GM12892 (cell line): ENCODE data around the gene TEKTIP1.

Experiments used
- POLR2A ChIP-seq: IDR thresholded peaks from 2 replicates; pipeline ENCODE4 v1.6.1; 2011; ENCODE audit warnings: low read depth, low read length, control low read depth
- POLR2AphosphoS5 ChIP-seq: IDR thresholded peaks from 2 replicates; pipeline ENCODE4 v1.6.1; 2011; ENCODE audit warnings: low read depth, low read length, control low read depth
- TAF1 ChIP-seq: IDR thresholded peaks from 2 replicates; pipeline ENCODE4 v1.6.1; 2011; ENCODE audit warnings: low read depth, mild to moderate bottlenecking, control low read depth, low read length, borderline replicate concordance

DNA sequence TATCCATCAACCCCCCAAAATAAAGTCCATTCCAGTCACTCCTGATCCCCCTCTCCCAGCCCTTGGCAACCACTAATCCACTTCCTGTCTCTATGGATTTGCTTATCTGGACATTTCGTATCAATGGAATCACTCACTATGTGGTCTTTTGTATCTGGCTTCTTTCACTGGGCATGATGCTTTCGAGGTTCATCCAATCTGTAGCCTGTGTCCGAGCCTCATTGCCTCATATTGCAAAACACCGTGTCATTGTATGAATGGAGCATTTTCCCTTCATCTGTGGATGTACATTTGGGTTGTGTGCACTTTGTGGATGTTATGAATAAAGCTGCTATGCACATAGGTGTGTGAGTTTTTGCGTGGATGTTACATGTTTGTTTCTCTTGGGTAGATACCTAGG lies 34.2 kb upstream of the TEKTIP1 start:
- TF ChIP-seq POLR2A: no peak
- TF ChIP-seq POLR2AphosphoS5: no peak
- no peak for TF ChIP-seq TAF1
